Skin epidermis (tissue), 12 donors: ENCODE results near the gene SNX25.
"Not testable (repeated sequence)": the region's sequence is repeated elsewhere in the genome, so short reads cannot be mapped to it uniquely, and the experiment has no call there.

Experiments used
- H3K27ac ChIP-seq, 21 experiments: fragments of 200-600 bp; sonication (generic) in 11 of 21; one replicate each; pipeline ENCODE4 v1.5.0; 2020; ENCODE audit warnings: mild to moderate bottlenecking in 3 of 21, inconsistent platforms in 2 of 21, moderate library complexity in 2 of 21
- H3K4me3 ChIP-seq, 7 experiments: fragments of 200-600 bp; sonication (generic) in 2 of 7; one replicate each; pipeline ENCODE4 v1.5.0; 2020; ENCODE audit warnings: inconsistent platforms in 2 of 7, mild to moderate bottlenecking in 2 of 7, moderate library complexity in 1 of 7

SNX25 gene

DNA sequence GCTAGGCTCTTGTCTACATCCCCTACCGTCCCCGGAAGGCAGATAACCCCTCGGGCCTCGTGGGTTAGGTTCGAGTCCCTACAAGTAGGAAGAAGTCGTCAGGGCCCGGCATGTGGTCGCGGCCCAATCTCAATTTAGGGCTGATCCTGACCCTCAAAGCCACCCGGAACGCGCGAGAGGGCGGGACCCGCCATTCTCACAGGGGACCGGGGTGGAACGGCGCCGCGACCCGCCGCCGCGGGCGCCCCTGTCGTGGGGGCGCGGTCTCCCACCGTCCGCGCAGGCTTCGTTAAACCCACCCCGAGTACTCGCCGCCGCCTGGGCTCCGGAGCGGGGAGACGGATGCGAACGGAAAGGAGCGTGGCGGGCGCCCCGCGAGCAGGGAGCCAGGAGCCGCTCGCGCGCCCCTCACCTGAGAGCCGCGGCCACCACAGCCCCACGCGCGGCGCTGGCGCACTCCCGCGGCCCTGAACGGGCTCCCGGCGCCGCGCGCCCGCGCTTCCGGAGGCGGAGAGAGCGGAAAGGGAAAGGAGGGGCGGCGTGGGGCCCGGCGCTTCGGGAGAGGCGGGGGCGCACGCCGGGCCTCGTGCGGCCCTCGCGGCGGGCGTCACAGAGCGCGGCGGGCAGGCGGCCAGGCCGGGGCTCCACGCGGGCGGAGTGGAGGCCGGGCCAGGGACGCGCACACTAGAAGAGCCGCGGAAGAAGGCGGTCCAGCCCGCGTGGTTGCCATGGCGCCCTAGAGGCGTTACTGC lies 5.7 kb upstream of the SNX25 start, which contains the start of gene CFAP97:
Gene CFAP97 (minus strand): TSS at position 515 of the 752 bp plus-strand sequence. CDS start 12,804 bp downstream, outside the sequence.
- peak within 1 kb of the TSS; percentile 62 to 96 (median 71) for H3K4me3 ChIP-seq
- peak within 1 kb of the TSS; percentile 65 to 99 (median 95) for H3K27ac ChIP-seq

GRCh38 chr4:185204238-185204910 lies 5.0 kb upstream of the SNX25 start:
- H3K4me3 ChIP-seq, result peak overlapping the region; percentile 62 to 96 (median 71)
- H3K27ac ChIP-seq, result peak overlapping the region in 18 of 21 experiments; percentile 65 to 99 (median 95)

- H3K27ac ChIP-seq, result peak overlapping the region in 3 of 21 experiments; percentile 92 to 96 (median 95)
- H3K4me3 ChIP-seq, result not testable (repeated sequence)
Measured at GRCh38 chr4:185205073-185205472, 4.3 kb upstream of the SNX25 start.

DNA sequence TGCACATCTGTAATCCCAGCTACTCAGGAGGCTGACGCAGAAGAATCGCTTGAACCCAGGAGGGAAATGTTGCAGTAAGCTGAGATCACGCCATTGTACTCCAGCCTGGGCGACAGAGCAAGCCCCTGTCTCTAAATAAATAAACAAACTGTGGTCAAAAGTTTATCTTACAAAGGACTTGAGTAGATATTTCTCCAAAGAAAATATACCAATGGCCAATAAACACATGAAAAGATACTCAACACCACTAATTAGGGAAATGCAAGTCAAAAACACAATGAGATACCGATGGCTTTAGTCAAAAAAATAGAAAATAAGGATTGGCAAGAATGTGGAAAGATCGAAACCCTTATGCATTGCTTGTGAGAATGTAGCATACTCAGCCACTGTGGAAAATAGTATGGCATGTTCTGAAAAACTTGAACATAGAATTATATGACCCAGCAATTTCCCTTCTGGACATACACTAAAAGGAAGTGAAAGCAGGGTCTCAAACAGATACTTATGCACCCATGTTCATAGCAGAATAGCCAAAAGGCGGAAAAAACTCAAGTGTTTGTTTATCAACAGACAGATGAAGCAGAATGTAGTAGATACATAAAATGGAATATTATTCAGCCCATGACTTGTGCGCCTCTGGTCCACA lies 3.6 kb upstream of the SNX25 start:
- H3K4me3 ChIP-seq, result no peak overlapping the region
- H3K27ac ChIP-seq, result no peak overlapping the region

DNA sequence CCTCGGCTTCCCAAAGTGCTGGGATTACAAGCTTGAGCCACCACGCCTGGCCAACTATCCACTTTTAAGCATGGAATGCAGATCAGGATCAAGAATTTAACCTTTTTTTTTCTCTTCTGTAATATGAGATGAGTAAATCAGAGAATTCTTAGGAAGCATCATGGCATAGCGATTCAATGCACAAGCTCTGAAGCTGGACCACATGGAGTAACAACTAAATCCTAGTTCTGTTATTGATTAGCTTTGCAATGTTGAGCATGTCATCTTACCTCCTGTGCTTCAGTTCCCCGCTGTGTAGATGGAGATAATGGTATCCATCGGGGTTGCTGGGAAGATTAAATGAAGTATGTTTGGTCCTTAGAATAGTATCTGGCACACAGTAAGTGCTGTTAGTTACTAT lies 1.9 kb upstream of the SNX25 start:
- Histone ChIP-seq H3K27ac (no peak overlapping the region), H3K4me3 (no peak overlapping the region)

DNA sequence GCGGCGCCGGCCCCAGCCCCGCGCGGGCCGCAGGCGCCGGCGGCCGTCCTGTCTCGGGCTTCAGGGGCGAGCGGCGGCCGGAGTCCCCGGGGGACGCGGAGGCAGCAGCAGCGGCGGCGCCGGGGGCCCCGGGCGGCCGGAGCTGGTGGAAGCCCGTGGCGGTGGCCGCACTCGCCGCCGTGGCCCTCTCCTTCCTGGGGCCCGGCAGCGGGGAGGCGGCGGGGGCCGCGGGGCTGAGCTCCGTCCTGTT lies 379 bp downstream of the SNX25 start:
- Histone ChIP-seq H3K4me3 (peak overlapping the region; percentile 52 to 85 (median 63)), H3K27ac (peak overlapping the region; percentile 29 to 91 (median 70))

DNA sequence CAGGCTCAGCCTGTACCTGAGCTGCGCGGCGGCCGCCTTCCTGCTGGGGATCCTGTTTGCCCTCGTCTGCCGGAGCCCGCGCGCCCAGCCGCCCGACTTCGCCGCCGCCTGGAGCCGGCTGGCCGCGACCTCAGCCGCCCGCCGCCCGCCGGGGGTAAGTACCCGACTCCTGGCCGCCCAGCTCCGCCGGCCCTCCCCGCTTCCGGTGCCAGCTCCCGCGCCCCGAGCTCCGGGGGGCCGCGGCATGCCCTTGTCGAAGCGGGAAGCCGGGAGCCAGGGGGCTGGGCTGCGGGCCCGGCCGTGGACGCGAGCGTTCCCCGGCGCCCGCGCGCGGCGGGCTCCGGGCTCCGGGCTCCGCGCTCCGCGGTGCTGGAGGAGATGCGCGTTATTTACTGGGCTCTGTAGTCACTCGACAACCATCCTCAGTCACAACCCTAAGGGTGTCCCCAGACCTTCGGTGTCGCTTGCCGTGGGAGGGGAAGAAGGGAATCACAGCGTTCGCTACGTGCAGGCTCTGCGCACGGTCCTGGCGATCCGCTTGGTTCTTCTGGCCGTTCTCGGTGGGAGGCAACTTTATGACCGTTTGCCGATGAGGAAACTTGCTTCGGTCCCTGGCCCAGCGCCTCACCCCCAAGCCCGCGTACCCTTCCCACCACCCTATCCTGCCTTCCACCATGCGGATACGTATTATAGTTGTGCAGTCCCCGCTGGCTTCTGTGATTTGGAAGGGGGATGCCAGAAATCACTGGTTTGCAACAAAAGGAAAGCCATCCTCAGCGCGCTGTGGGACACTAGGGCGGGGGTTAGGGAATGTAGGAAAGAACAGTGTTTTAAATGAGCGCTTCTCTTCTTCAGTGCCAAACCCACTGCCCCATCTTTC lies 944 bp downstream of the SNX25 start:
- peak overlapping the region; percentile 29 to 91 (median 70) for H3K27ac ChIP-seq
- H3K4me3 ChIP-seq, result peak overlapping the region; percentile 52 to 85 (median 63)

- Histone ChIP-seq H3K4me3 (peak overlapping the region; percentile 52 to 85 (median 63)), H3K27ac (peak overlapping the region in 5 of 21 experiments; percentile 33 to 91 (median 91))
Measured at GRCh38 chr4:185211035-185211434, 1.6 kb downstream of the SNX25 start.

GRCh38 chr4:185211641-185212040 lies 2.2 kb downstream of the SNX25 start:
- H3K4me3 ChIP-seq, result no peak overlapping the region

DNA sequence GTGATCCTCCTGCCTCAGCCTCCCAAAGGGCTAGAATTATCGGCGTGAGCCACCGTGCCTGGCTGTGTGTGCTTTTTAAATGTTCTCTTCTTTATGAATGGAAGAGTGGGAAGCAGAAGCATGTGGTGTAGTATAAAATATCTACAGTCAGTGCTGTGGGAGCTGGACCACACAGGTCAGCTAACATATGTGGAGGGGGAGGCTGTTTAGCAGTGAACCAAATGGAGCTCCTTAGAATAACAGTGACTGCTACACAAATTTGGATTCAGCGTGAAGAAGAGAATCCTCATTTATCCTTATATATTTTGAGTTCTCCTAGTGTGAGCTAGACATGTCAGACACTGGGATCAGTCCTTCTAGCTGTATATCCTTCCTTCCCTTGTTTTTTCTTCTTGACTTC lies 3.2 kb downstream of the SNX25 start:
- no peak overlapping the region for H3K4me3 ChIP-seq

More at GRCh38 chr4:185211641-185212040, 2.2 kb downstream of the SNX25 start:
- no peak overlapping the region for H3K27ac ChIP-seq

DNA sequence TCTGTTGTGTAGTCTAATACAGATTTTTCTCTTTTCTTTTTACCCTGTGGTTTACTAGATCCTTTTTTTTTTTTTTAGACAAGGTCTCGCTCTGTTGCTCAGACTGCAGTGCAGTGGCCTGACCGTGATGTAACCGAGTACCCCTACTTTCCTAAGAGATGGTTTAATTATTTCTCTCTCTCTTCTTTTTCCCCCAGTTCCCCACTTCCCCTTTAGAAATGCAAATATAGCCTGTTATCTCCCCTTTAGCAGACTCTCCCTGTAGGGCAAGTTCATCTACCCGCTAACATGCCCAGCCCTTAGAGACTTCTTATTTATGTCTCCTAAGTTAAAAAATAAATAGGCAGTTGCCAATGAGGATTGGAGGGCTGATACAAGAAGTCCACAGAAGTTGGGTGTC lies 4.5 kb downstream of the SNX25 start:
- no peak overlapping the region for H3K4me3 ChIP-seq
- no peak overlapping the region for H3K27ac ChIP-seq

More for the DNA sequence above, 3.2 kb downstream of the SNX25 start:
- no peak overlapping the region for H3K27ac ChIP-seq

GRCh38 chr4:185215261-185215660 lies 5.9 kb downstream of the SNX25 start:
- no peak overlapping the region for H3K27ac ChIP-seq
- no peak overlapping the region for H3K4me3 ChIP-seq

DNA sequence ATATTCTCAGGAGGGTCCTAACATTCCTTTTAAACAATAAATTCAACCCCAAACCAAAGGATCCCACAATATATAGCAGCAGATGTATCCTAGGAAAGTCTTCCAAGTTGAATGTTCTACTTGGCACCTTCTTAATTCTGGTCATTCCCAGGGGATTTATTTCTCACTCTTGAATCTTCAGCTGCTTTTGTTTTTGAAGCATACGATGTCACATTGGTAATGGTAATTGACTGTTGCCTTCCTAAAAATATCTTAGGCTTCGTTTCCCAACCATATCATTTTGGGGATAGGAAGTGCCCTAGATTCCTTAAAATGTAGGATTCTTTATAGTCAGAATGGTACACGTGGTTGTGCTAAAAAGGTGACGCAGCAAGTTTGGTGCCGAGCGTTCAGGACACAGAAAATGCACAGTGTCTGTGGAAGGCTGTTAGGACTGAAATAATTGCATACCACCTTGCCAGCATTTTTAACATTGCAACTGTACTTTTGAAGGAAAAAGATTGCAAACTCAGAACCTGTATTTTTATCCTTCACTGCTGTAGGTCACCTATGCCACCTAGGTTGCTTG lies 8.1 kb downstream of the SNX25 start:
- Histone ChIP-seq H3K4me3 (no peak overlapping the region), H3K27ac (no peak overlapping the region)

DNA sequence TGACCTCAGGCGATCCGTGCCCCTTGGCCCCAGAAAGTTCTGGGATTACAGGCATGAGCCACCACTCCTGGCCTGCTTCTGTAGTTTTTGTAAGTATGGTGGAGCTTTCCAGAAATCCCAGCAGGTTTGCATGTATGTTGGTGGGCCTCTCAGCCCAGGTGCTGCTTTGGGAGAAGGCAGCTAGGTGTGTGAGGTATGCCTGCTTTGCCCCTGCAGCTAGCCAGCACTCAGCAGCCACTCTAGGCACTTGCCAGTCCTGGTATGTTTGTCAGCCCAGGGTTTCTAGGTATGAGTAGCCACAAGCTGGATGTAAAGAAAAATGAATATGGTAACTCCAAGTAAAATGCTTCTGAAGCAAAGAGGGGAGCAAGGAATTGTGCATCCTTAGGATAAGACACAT lies 8.9 kb downstream of the SNX25 start:
- H3K4me3 ChIP-seq, result no peak overlapping the region
- H3K27ac ChIP-seq, result peak overlapping the region in 1 of 21 experiments; percentile 6

- Histone ChIP-seq H3K27ac (no peak overlapping the region), H3K4me3 (no peak overlapping the region)
Measured at GRCh38 chr4:185219551-185220344, 10.3 kb downstream of the SNX25 start.

DNA sequence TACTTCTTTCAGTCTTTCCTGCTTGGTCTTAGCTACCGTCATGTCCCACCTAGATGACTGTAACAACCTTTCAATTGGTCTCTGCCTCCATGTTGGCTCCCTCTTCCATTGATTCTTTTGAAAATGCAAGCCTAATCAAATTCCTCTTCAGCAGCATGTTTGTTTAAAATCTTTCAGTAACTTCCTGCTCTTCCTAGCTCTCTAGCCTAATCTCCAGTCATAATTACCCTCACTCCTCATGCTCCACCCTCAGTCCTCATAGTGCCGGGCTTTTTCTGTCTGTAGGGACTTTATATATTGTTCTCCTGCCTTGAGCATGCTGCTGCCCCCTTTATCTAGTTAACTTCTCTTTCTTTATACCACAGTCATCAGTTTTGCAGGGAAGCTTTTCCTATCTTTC lies 12.1 kb downstream of the SNX25 start:
- Histone ChIP-seq H3K4me3 (no peak overlapping the region), H3K27ac (no peak overlapping the region)

- H3K4me3 ChIP-seq, result no peak overlapping the region
- H3K27ac ChIP-seq, result no peak overlapping the region
Measured at GRCh38 chr4:185221912-185222311, 12.5 kb downstream of the SNX25 start.

DNA sequence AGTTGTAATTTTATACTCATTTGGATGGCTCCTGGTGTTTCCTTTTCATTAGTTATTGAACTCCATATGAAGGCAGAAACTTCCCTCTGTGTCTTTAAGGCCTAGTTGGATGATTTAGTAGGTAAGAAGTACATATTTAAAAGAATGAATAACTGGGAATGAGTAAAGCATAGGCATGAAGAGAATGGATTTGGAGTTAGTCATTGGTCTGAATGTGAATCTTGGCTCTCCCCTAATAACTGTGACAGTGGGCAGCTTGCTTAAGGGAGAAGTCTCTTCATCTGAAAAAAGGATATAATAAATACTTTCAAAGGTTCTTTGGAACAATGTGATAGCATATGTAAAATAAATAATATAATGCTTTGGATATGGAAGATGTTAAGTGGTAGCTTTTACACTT lies 13.2 kb downstream of the SNX25 start:
- H3K4me3 ChIP-seq, result no peak overlapping the region
- no peak overlapping the region for H3K27ac ChIP-seq

- no peak overlapping the region for H3K4me3 ChIP-seq
- no peak overlapping the region for H3K27ac ChIP-seq
Measured at GRCh38 chr4:185224597-185224996, 15.2 kb downstream of the SNX25 start.
